ENCODE data around the gene TDRD12. TPM values are rescaled to one million over a fixed set of nuclear protein-coding genes. Genes with fewer than 3 reads are reported as not detected.
"Not testable (repeated sequence)": the region's sequence is repeated elsewhere in the genome, so short reads cannot be mapped to it uniquely, and the experiment has no call there.

Gene TDRD12
- total RNA-seq, 1 donor: 0.42 TPM

GRCh38 chr19:32865326-32865725 is 145.8 kb downstream of the TDRD12 start:
- no peak overlapping the region for H3K4me3 ChIP-seq (ENCODE audit: low read length)
- H3K27me3 ChIP-seq (ENCODE audit: insufficient read depth, low read length): no peaks in the 10 kb centered on the region
- H3K4me1 ChIP-seq (ENCODE audit: insufficient read depth, low read length): no peaks in the 10 kb centered on the region
- H3K9me3 ChIP-seq (ENCODE audit: low read depth, low read length): no peaks in the 10 kb centered on the region

DNA sequence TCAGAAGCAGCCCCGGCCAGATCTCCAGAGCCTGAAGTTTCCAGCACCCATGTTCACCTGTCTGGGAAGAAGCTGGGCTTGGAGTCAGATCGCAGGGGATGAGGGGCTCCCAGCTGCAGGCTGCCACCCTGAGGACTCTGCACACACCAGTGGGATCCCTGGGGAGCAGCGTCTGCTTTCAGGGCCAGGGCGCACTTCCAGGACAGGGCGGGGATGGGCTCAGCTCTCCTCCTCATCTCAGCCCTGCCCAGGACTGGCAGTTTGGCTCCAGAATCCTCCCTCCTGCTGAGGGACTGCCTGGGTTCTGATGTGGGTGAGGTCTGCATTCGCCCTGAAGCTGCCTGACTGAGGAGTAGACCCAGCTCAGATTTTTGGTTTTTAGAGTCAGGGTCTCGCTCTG is 146.5 kb downstream of the TDRD12 start:
- Histone ChIP-seq H3K9me3 (ENCODE audit: low read depth, low read length) (no peaks in the 10 kb centered on the region), H3K4me3 (ENCODE audit: low read length) (no peak overlapping the region), H3K4me1 (ENCODE audit: insufficient read depth, low read length) (no peaks in the 10 kb centered on the region), H3K27me3 (ENCODE audit: insufficient read depth, low read length) (no peaks in the 10 kb centered on the region)

- no peaks in the 10 kb centered on the region for H3K9me3 ChIP-seq (ENCODE audit: low read depth, low read length)
- no peaks in the 10 kb centered on the region for H3K27me3 ChIP-seq (ENCODE audit: insufficient read depth, low read length)
- no peaks in the 10 kb centered on the region for H3K4me1 ChIP-seq (ENCODE audit: insufficient read depth, low read length)
- no peak overlapping the region for H3K4me3 ChIP-seq (ENCODE audit: low read length)
These were observed 147.1 kb downstream of the TDRD12 start for GRCh38 chr19:32866564-32867265.

DNA sequence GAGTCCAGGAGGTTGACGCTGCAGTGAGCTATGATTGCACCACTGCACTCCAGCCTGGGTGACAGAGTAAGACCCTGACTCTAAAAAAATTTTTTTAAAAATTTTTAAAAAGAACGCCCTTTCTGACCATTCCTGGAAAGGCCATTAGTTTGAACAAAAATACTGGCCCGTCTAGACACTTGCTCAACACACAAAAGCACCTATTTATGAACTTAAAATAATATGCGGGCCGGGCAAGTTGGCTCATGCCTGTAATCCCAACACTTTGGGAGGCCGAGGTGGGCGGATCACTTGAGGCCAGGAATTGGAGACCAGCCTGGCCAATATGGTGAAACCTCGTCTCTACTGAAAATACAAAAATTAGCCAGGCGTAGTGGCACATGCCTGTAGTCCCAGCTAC is 147.9 kb downstream of the TDRD12 start:
- H3K27me3 ChIP-seq (ENCODE audit: insufficient read depth, low read length); H3K9me3 ChIP-seq (ENCODE audit: low read depth, low read length); H3K4me3 ChIP-seq (ENCODE audit: low read length); H3K4me1 ChIP-seq (ENCODE audit: insufficient read depth, low read length): not testable (repeated sequence)

DNA sequence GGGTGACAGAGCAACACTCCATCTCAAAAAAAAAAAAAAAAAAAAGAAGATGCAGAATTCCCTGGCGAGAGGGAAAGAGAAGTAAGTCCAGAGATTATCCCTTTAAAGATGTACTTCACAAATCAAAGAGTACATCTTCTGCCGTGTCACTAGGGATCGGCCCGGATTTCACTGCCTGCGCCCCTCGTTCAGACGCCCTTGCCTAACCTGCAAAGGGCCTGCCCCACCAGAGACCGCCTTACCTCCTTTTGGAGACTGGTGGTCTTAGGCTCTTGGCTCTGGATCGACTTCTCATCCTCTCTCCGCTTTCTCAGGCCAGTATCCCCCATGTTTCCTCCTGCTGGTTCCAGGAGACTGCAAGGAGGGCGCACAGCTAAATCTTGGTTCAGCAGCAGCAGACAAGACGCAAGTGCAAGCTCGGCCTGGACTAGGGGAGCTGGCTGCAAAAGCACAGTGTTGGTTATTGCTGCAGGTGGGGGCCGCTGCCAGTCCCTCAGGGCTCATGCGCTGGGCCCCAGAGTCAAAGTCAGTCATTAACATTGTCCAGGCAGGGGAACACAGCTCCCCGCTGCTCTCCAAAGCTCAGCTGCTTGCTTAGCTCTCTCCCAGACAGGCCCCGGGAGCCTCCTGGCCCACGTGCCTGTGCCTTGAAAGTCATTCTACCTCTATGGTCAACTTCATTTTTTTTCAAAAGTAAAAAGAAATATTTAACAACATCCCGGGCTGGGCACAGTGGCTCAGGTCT is 148.8 kb downstream of the TDRD12 start:
- H3K4me3 ChIP-seq (ENCODE audit: low read length): no peak overlapping the region
- no peaks in the 10 kb centered on the region for H3K27me3 ChIP-seq (ENCODE audit: insufficient read depth, low read length)
- no peaks in the 10 kb centered on the region for H3K4me1 ChIP-seq (ENCODE audit: insufficient read depth, low read length)
- H3K9me3 ChIP-seq (ENCODE audit: low read depth, low read length): no peaks in the 10 kb centered on the region

DNA sequence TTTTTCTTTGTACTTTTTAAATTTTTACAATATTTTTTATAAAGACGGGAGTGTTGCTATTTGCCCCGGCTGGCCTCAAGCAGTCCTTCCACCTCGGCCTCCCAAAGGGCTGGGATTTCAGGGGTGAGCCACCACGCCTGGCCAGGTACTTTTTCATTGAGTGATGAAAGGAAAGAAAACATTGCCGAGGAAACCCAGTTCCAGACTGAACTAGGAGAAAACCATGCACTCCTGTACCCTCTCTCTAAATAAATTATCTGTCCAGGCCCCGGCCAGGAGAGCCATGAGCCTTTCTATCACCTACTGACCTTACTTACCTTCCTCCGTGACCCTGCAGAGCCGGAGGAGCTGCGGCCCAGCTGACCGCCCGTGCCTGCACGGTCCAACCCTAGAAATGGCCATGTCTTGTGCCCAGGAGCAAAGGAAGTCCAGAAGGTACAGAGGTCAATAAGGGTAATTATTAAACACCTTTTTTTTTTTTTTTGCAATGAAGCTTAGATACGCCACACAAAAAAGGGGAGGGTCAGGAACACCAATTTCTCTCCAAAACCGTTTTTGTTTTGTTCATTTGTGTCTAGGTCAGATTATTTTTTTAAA is 149.9 kb downstream of the TDRD12 start, which contains the start of gene SLC7A9:
TSS of gene SLC7A9 (minus strand) at position 399 of the 597 bp plus-strand sequence. CDS start 1,233 bp downstream, outside the sequence.
- no peaks in the 10 kb centered on the region for H3K27me3 ChIP-seq (ENCODE audit: insufficient read depth, low read length)

GRCh38 chr19:32869966-32870573 is 150.5 kb downstream of the TDRD12 start:
- H3K4me3 ChIP-seq (ENCODE audit: low read length): no peak overlapping the region
- H3K4me1 ChIP-seq (ENCODE audit: insufficient read depth, low read length): no peaks in the 10 kb centered on the region
- H3K27me3 ChIP-seq (ENCODE audit: insufficient read depth, low read length): no peaks in the 10 kb centered on the region
- H3K9me3 ChIP-seq (ENCODE audit: low read depth, low read length): no peaks in the 10 kb centered on the region

More for the DNA sequence above, 149.9 kb downstream of the TDRD12 start, which contains the start of gene SLC7A9:
- Histone ChIP-seq H3K4me1 (ENCODE audit: insufficient read depth, low read length) (no peaks in the 10 kb centered on the region), H3K4me3 (ENCODE audit: low read length) (no peak within 1 kb of the TSS), H3K9me3 (ENCODE audit: low read depth, low read length) (no peaks in the 10 kb centered on the region)

- Histone ChIP-seq H3K27me3 (ENCODE audit: insufficient read depth, low read length) (no peaks in the 10 kb centered on the region), H3K9me3 (ENCODE audit: low read depth, low read length) (no peaks in the 10 kb centered on the region), H3K4me1 (ENCODE audit: insufficient read depth, low read length) (no peaks in the 10 kb centered on the region), H3K4me3 (ENCODE audit: low read length) (no peak overlapping the region)
These were observed 151.4 kb downstream of the TDRD12 start for GRCh38 chr19:32870981-32871451.

GRCh38 chr19:32872391-32872790 is 152.8 kb downstream of the TDRD12 start:
- no peaks in the 10 kb centered on the region for H3K4me1 ChIP-seq (ENCODE audit: insufficient read depth, low read length)
- H3K27me3 ChIP-seq (ENCODE audit: insufficient read depth, low read length): no peaks in the 10 kb centered on the region
- H3K9me3 ChIP-seq (ENCODE audit: low read depth, low read length): no peaks in the 10 kb centered on the region
- no peak overlapping the region for H3K4me3 ChIP-seq (ENCODE audit: low read length)

- Histone ChIP-seq H3K9me3 (ENCODE audit: low read depth, low read length) (no peaks in the 10 kb centered on the region), H3K4me3 (ENCODE audit: low read length) (no peak overlapping the region), H3K27me3 (ENCODE audit: insufficient read depth, low read length) (no peaks in the 10 kb centered on the region), H3K4me1 (ENCODE audit: insufficient read depth, low read length) (no peaks in the 10 kb centered on the region)
These were observed 153.8 kb downstream of the TDRD12 start for GRCh38 chr19:32873247-32873959.

DNA sequence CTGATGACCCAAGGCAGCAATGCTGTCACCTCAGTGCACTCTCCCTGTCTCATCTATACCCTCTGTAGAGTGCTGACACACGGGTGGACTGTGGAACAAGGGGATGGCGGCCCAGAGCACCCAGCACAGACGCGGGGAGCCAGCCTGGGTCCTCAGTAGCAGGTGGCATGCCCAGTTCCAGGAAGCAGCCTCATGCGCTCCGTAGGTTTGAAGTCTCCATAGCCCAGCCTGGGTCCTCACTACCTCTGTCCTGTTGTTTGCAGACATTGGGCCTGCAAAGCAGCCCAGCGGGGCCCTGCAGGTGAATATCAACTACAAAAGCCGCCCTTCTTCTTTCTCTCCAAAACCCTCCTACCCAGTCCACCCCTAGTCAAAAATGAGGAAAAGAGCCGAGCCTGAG is 155.0 kb downstream of the TDRD12 start:
- Histone ChIP-seq H3K4me1 (ENCODE audit: insufficient read depth, low read length) (no peaks in the 10 kb centered on the region), H3K4me3 (ENCODE audit: low read length) (no peak overlapping the region), H3K9me3 (ENCODE audit: low read depth, low read length) (no peaks in the 10 kb centered on the region), H3K27me3 (ENCODE audit: insufficient read depth, low read length) (no peaks in the 10 kb centered on the region)

DNA sequence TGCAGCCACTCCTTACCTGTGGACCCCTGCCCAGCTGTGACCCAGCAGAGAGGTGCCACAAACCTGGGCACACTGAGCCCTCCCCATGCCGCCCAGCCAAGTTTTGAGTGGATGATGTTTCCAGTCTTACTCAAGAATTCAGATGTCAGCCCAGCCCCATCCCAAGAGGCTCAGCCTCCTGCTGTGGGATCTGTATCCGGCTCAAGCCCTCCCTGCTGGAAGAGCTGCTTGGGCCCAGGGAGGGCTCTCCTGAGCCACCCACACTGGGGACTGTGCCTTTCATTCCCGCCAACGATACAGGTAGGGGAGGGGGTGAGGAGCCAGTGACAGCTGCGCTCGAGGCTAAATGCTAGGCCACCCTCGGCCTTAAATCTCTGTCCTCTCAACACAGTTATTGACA is 155.9 kb downstream of the TDRD12 start:
- no peaks in the 10 kb centered on the region for H3K27me3 ChIP-seq (ENCODE audit: insufficient read depth, low read length)
- H3K4me3 ChIP-seq (ENCODE audit: low read length): no peak overlapping the region
- H3K4me1 ChIP-seq (ENCODE audit: insufficient read depth, low read length): no peaks in the 10 kb centered on the region
- H3K9me3 ChIP-seq (ENCODE audit: low read depth, low read length): no peaks in the 10 kb centered on the region

DNA sequence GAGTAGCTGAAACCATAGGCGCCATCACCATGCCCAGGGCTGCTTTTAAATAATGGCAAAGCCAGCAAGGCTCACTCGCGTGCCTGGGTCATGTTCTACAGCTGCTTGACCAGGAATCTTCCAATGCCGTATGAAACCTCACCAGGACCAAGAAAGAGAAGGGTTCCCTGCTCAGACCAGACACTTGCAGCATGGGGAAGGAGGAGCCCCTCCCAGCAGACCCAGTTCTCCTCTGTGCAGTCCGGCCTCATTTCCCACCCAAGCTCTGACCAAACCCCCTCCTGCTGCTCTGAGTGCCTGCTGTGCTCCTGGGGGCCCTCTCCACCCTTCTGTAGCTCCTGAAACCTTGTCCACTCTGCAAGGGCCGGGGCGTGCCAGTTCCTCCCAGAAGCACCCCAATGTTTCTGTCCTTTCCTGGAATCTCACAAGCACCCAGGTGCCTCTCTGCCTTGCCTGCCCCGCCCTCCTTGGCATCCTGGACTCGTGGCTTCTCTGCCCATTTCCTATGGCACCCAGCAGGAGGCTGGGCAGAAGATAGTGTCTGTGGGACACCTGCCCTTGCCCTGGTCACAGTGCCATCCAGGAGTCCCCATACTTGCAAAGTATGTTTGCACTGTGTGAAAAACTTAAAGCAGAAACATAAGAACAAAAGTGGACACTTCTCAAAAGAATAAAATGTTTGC is 156.8 kb downstream of the TDRD12 start:
- H3K4me3 ChIP-seq (ENCODE audit: low read length): no peak overlapping the region
- no peaks in the 10 kb centered on the region for H3K9me3 ChIP-seq (ENCODE audit: low read depth, low read length)
- H3K4me1 ChIP-seq (ENCODE audit: insufficient read depth, low read length): no peaks in the 10 kb centered on the region
- no peaks in the 10 kb centered on the region for H3K27me3 ChIP-seq (ENCODE audit: insufficient read depth, low read length)

- Histone ChIP-seq H3K27me3 (ENCODE audit: insufficient read depth, low read length) (no peaks in the 10 kb centered on the region), H3K4me3 (ENCODE audit: low read length) (no peak overlapping the region), H3K9me3 (ENCODE audit: low read depth, low read length) (no peaks in the 10 kb centered on the region), H3K4me1 (ENCODE audit: insufficient read depth, low read length) (no peaks in the 10 kb centered on the region)
These were observed 157.3 kb downstream of the TDRD12 start for GRCh38 chr19:32876919-32877285.

Data from mononuclear cell (primary cell).